ENCODE data around the gene NCLN. TPM values are rescaled to one million over a fixed set of nuclear protein-coding genes. Genes with fewer than 3 reads are reported as not detected.

The NCLN gene
- total RNA-seq, 1 donor from 2014 or later = 34.9 TPM

DNA sequence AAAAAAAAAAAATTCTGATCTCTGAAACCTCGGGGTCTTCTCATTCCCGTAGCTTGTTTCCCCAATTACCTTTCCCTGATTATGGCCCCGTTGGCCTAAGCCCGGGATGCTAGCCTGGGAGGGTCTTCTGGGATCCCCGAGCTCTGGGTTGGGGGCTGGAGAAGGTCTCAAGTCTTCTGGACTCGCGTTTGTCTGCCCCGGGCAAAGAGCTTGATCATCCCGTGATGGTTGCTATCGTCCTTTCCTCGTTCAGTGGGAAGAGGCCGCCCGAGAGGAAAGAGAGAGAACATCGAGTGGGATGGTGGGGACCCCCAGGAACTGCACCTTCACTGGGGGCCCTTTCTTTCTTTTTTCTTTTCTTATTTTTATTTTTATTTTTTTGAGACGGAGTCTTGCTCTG is 47.5 kb upstream of the NCLN start:
- H3K4me1 ChIP-seq = peaks cover 18% of the 10 kb centered on the region
- TF ChIP-seq, protein P1, sequence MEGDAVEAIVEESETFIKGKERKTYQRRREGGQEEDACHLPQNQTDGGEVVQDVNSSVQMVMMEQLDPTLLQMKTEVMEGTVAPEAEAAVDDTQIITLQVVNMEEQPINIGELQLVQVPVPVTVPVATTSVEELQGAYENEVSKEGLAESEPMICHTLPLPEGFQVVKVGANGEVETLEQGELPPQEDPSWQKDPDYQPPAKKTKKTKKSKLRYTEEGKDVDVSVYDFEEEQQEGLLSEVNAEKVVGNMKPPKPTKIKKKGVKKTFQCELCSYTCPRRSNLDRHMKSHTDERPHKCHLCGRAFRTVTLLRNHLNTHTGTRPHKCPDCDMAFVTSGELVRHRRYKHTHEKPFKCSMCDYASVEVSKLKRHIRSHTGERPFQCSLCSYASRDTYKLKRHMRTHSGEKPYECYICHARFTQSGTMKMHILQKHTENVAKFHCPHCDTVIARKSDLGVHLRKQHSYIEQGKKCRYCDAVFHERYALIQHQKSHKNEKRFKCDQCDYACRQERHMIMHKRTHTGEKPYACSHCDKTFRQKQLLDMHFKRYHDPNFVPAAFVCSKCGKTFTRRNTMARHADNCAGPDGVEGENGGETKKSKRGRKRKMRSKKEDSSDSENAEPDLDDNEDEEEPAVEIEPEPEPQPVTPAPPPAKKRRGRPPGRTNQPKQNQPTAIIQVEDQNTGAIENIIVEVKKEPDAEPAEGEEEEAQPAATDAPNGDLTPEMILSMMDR (IDR thresholded peaks at IDR 0.05) = no peak
- TF ChIP-seq POLR2A (IDR thresholded peaks at IDR 0.05) (no peak), POLR2AphosphoS5 (IDR thresholded peaks at IDR 0.05; ENCODE audit: insufficient read depth in 1 of 2, low read depth in 1 of 2) (no peak)

DNA sequence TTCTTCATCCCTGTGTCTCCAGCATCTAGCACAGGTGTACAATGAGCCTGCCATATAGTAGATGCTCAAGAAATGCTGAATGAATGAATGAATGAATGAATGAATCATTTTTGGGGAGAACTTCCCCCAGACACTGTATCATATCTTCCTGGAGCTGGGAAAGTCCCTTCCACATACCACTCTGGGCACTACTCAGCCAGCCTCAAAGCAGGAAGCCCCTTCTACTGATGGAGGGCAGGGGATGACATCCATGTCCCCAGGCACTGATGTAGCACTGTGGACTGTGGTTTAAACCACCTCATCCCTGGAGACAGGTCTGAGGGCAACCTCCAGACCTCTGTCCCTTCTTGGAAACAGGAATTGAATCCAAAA is 45.1 kb upstream of the NCLN start:
- no peaks in the 10 kb centered on the region for H3K9me3 ChIP-seq
- H3K36me3 ChIP-seq = no peaks in the 10 kb centered on the region
- no peak for TF ChIP-seq POLR2A (IDR thresholded peaks at IDR 0.05)
- TF ChIP-seq, protein P1 (IDR thresholded peaks at IDR 0.05) = no peak
- TF ChIP-seq POLR2AphosphoS5 (IDR thresholded peaks at IDR 0.05; ENCODE audit: insufficient read depth in 1 of 2, low read depth in 1 of 2) = no peak
- no peak for DNase-seq (ENCODE audit: extremely low spot score in 2 of 2)
- no peak overlapping the region for H3K27ac ChIP-seq
- no peaks in the 10 kb centered on the region for H3K27me3 ChIP-seq
- peaks cover 14% of the 10 kb centered on the region for H3K4me1 ChIP-seq
- no peak overlapping the region for H3K4me3 ChIP-seq
- intact Hi-C loops (cut with DNase I) = no loop called here

More for the DNA sequence above, 47.5 kb upstream of the NCLN start:
- no peak overlapping the region for H3K27ac ChIP-seq
- H3K27me3 ChIP-seq = no peaks in the 10 kb centered on the region
- intact Hi-C loops (cut with DNase I) = no loop called here
- no peaks in the 10 kb centered on the region for H3K9me3 ChIP-seq
- no peaks in the 10 kb centered on the region for H3K36me3 ChIP-seq
- no peak overlapping the region for H3K4me3 ChIP-seq
- no peak for DNase-seq (ENCODE audit: extremely low spot score in 2 of 2)

DNA sequence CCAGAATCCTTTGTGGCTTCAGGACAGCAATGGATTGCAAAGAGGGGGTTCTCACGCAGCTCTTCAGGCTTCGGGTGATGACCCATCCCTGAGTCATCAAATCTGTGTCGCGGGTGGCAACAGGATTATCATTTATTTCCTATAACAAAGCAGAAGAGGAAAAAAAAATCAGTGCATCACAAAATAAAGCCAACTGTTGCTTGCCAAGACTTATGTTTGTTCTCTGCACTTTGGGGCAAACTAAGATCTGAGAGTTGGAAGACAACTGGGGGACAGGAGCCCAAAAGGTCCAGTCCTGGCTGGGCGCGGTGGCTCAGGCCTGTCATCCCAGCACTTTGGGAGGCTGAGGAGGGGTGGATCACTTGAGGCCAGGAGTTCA is 43.4 kb upstream of the NCLN start:
- no peak for DNase-seq (ENCODE audit: extremely low spot score in 2 of 2)
- H3K4me1 ChIP-seq = peaks cover 14% of the 10 kb centered on the region
- TF ChIP-seq, protein P1 (IDR thresholded peaks at IDR 0.05) = no peak
- TF ChIP-seq POLR2A (IDR thresholded peaks at IDR 0.05) (no peak), POLR2AphosphoS5 (IDR thresholded peaks at IDR 0.05; ENCODE audit: insufficient read depth in 1 of 2, low read depth in 1 of 2) (peak in 1 of 2 donors; percentile 43)
- no peaks in the 10 kb centered on the region for H3K27me3 ChIP-seq
- no peaks in the 10 kb centered on the region for H3K9me3 ChIP-seq
- H3K27ac ChIP-seq = peak overlapping the region; percentile 58
- intact Hi-C loops (cut with DNase I) = no loop called here
- no peaks in the 10 kb centered on the region for H3K36me3 ChIP-seq
- H3K4me3 ChIP-seq = no peak overlapping the region

DNA sequence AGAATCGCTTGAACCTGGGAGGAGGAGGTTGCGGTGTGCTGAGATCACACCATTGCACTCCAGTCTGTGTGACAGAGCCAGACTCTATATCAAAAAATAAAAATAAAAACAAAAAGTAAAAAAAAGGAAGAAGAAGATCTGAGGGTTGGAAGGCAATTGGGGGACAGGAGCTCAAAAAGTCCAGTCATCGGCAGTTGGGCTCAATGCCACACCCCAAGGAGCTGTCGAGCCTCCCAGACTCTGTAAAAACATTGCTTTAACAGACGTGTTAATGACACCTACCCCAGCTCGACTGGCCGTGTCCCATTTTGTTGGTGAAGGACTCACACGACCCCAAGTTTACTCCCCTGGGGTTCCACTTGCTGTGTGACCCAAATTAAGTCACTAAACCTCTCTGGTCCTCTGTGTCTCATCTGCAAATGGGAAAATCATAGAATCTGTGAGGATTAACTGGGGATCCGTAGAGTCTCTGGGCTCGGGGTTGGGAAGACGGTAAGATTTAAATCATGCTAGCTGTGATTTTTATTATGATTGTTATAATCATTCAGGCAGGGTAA is 42.9 kb upstream of the NCLN start:
- TF ChIP-seq, protein P1 (IDR thresholded peaks at IDR 0.05) = no peak
- TF ChIP-seq POLR2AphosphoS5 (IDR thresholded peaks at IDR 0.05; ENCODE audit: insufficient read depth in 1 of 2, low read depth in 1 of 2) = no peak
- Histone ChIP-seq H3K36me3 (no peaks in the 10 kb centered on the region), H3K4me1 (peaks cover 14% of the 10 kb centered on the region), H3K9me3 (no peaks in the 10 kb centered on the region), H3K27me3 (no peaks in the 10 kb centered on the region), H3K27ac (no peak overlapping the region), H3K4me3 (no peak overlapping the region)
- intact Hi-C loops (cut with DNase I) = no loop called here
- no peak for DNase-seq (ENCODE audit: extremely low spot score in 2 of 2)

DNA sequence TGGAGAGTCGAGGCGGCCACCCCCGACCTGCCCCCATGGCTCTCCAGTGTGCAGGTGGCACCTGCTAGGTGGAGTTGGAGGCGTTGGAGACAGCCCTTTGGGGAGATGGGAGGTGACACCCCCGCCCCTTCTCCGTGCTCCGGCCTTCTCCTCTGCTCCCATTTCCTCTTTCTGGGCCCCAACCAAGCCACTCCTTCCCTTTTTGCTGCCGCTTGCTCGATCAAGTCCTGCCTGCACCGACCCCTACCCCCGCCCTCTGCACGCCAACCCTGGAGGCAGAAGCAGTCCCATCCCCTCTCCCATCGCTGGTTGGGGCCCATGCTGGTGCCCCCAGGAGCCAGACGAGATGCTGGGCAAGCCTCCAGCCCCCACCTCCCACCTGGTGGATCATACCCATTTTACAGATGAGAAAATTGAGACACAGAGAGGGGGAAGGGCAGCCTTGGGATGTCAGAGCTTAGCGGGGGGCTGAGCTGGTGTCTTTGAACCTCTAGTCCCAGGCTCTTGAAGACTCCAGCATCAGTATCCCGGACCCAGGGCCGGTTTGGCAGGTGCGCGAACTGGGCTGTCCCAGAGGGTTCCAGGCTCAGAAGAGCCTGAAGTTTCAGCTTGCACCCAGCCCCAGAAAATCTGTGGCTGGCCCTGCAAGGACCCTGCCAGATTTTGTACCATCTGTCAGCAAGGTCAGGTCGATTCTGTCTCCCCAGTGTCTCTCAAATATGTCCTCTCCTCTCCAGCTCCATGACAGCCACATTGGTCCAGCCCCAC is 39.6 kb upstream of the NCLN start:
- DNase-seq (ENCODE audit: extremely low spot score in 2 of 2) = no peak
- intact Hi-C loops (cut with DNase I) = no loop called here
- H3K27ac ChIP-seq = no peak overlapping the region

More for the DNA sequence above, 39.6 kb upstream of the NCLN start:
- no peak overlapping the region for H3K4me3 ChIP-seq
- TF ChIP-seq POLR2A (IDR thresholded peaks at IDR 0.05) = no peak
- TF ChIP-seq POLR2AphosphoS5 (IDR thresholded peaks at IDR 0.05; ENCODE audit: insufficient read depth in 1 of 2, low read depth in 1 of 2) = no peak
- TF ChIP-seq, protein P1 (IDR thresholded peaks at IDR 0.05) = no peak
- no peaks in the 10 kb centered on the region for H3K9me3 ChIP-seq
- H3K27me3 ChIP-seq = no peaks in the 10 kb centered on the region
- no peaks in the 10 kb centered on the region for H3K36me3 ChIP-seq
- peaks cover 14% of the 10 kb centered on the region for H3K4me1 ChIP-seq

Data from vagina (tissue), 2 donors.